Stimulated activated CD4-positive, alpha-beta T cell treated with anti-CD3 and anti-CD28 coated beads, Interleukin-1b, Interleukin-23, amount 100 ng/mL, for 1 hour (primary cell): ENCODE data around the gene PLCL2.

Source experiments
- DNase-seq, 2 donors: peaks; one replicate each; pipeline ENCODE4 v3.0.0-alpha.2; 2020; ENCODE audit warnings: low read depth in 2 of 2

PLCL2 gene

DNA sequence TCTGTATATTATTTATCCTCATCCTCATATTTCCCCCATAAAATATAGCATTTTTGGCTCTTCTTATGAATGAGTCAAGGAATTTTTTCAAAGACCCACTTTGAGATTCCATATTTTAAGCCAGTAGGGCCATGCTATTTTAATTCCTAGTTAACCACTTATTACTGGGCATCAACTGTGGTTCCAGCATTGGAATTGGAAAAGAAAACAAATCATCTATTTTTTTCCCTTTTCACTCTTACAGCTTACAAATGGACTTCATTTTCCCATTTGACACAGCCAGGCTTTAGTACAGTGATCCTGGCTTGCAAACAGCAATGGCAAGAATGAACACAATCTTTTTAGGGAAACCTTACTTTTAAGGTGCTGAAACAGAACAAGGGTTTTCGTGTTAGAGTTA, 19.4 kb upstream of the PLCL2 start:
- no peak for DNase-seq

DNA sequence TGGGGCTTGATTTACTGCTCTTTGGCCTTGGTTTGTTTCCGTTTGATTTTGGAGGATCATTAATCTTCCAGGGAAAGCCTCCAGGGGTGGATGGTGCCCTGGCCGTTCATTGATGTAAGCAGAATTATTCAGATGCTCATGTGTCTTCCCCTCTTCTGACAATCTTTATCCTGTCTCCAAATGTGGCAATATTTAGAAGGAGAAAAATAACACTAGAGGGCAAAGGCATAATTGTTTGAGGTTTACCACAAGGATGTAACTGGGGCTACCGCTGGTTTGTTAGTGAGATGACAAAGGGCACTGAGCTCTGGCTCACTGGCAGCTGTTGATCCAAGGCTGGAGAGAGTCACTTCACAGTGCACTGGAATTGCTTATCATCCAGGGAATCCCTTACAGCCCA, 18.2 kb upstream of the PLCL2 start:
- no peak for DNase-seq

DNA sequence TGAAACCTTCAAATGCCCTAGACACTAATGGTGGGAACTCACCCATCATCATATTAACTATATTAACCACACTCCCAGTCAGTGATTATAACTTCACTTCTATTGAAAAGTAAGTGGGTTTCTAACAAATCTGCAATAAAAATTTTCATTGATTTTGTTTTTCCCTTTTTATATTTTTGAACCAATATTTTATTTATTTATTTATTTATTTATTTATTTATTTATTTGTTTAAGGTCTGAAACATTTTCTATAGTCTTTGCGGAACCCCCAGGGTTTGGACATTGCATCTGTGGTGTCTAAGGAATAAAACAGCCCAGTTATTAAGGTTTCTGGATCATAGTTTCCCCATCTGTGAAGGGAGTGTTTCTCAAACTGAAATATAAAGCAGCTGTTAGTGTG, 16.2 kb upstream of the PLCL2 start:
- DNase-seq: no peak

DNA sequence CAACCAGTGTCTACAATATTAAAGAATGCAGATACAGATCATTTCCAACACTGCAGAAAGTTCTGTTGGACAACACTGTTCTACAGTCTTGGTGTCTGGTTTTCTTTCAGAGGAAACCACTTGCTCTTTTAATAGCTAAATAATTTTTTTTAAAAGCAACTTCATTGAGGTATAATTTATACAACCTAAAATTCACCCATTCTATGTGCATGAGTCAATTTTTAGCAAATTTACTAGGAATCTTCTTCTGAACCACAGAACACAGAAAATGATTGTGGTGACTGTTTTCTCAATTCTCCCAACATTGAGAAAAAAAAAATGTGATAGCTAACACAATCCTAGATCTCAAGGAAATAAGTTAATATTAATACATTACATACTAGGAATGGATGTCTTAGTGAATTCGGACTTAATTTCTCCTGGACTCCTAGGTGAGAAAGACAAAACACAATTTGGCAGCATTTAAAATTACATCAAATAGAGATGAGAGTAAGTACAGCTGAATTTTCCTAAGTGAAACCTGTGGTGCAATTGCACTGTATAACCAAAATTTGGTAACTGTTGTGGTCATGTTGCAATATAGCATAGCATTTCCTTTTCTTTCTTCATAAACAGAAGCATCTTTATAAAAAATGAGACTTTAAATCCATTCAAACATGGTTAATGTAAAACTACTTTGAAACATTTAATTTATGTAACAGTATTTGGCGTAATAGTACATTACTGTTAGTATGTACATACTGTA, 15.3 kb upstream of the PLCL2 start:
- no peak for DNase-seq

DNA sequence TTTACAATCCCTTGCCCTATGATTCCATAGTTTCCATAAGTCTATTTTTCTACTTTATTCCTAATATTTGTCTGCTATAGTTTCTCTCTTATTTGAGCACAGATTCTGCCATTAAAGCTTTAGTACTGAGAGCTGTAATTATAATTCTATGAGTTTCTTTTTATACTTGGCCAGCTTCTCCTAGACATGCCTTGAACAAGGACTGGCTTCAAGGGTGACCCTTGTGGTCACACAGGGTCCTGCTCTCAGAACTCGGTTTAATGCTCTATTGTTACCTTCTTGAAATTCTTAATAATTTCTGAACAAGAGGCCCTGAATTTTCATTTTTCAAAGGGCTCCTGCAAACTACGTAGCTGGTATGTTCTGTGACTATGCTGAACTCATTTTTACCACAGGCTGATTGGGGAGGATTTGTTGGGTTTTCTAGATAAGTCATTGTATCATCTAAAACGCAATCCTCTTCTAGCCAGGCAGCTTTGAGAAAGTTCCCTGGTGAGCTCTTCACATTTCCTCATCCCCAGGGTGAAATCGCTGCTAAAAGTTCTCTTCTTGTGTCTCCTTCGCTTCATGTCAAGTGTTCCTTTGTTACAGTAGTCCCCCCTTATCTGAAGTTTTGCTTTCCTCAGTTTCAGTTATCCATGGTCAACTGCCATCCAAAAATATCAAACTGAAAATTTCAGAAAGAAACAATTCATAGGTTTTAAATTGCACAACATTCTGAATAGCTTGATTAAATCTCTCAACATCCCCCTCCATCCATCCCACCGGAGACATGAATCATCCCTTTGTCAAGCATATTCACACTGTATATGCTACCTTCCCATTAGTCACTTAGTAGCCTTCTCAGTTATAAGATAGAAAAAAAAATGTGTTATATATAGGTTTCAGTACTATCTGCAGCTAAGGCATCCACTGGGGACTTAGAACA, 12.6 kb upstream of the PLCL2 start:
- no peak for DNase-seq

DNA sequence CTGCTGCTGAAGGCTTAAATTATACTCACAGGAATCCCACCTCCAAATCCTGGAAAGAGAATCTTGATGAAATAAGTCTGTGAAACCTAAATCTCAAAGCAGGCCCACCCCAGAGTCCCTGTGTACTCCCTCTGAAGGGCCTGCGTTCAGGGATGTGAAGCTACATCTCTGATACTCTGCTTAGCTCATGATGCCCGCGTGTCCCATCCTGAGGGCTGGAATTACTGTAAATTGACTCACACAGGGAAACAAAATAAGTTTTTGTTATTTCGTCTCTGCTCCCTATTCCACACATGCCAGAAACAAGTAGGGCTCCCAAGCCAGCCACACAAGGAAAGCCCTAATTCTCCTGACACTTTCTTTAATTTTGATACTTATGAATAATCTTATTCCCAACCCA, 10.9 kb upstream of the PLCL2 start:
- no peak for DNase-seq

DNA sequence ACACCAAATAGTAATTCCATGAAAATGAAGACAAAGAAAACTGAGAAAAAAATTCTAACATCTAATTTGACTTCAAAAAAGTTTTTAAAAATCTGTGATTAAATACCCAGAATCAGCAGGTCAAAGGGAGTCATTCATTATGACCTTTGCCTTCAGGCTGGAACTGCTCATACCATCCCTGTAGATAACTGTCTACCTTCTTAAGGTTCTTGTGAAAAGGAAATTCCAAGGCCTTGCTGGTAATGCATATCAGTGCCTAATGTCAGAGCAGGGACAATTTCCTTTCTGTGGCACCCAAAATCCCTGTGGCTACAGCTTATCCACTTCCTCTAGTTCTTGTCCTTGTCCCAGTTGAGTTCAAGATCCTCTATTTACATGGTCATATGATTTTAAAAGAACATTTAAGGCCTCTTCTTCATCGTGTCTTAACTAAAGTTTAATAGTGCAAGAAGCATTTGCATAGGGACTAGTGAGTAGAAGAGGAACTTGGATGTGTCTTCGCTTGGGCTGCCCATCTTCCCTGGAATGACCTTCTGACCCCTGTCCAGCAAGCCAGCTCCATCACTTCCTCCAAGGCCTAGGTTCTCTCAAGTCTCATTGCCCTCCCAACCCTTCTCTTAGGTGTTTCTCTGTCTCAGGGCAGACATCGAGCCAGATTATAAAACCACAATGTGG, 8.7 kb upstream of the PLCL2 start:
- DNase-seq: no peak

DNA sequence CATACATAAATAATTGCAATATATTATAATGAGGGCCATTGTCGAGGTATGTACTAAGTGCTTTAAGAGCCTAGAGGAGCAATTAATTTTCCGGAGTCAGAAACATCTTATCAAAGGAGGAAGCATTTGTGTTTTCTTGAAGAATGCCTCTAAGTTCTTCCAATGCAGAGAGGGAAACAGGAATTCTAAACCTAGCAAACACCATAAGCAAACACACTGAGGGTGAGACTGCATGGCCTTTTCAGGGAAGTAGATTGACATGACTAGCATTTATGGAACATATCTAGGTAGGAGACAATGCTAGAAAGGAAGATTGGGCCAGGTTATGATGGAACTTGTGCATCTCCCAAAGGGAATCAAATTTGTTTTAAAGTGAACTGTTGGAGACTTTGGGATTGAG, 7.2 kb upstream of the PLCL2 start:
- no peak for DNase-seq

DNA sequence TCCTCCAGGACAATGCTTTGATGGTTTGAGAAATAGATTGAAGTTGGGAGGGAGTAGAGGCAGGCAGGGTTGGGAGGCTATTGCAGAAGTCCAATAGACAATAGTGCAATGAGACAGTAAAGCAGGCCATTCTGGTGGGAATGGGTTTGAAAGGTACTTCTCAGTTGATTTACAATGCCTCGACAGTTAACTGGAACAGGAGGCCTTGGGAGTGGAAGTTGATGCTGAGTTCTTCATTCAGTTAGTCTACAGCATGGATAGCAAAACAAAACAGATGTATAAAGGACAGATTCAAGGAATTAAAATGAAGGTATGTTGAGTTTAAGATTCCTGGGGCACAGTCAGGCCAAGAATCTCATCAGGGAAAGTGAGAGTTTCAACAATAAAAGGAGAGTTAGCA, 6.8 kb upstream of the PLCL2 start:
- DNase-seq: no peak

DNA sequence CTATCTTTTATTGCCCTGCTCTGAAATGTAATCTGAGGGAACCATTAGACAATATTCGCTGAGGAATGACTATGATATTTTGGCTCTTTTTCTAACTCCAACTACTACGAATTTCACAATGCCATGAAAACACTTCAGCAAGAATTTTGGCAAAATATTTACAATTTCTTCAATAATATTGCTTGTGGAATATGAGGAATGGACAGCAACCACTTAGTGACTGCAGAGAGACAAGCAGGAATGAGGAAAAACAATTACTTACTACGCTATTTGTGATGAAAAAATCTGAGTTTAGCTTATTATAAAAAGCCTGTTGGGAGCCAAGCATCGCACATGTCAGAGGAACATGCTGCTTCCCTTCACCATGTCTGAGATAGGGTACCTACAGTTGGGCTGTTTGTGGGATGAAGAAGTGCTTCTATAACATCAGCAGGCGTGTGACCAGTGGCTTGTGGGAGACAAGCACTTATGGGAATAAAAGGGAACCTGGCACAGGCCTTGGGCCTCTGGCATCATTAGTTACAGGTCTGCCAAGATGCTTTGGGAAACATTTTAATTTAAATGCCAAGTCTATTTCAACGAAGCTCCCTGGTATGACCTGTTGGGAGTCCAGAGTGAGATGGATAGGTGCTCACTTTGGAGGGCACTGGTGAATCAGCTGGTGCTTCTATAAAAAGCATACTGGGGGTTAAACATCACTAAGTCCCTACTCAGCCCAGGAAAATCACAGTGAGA, 2.7 kb upstream of the PLCL2 start:
- DNase-seq: no peak

DNA sequence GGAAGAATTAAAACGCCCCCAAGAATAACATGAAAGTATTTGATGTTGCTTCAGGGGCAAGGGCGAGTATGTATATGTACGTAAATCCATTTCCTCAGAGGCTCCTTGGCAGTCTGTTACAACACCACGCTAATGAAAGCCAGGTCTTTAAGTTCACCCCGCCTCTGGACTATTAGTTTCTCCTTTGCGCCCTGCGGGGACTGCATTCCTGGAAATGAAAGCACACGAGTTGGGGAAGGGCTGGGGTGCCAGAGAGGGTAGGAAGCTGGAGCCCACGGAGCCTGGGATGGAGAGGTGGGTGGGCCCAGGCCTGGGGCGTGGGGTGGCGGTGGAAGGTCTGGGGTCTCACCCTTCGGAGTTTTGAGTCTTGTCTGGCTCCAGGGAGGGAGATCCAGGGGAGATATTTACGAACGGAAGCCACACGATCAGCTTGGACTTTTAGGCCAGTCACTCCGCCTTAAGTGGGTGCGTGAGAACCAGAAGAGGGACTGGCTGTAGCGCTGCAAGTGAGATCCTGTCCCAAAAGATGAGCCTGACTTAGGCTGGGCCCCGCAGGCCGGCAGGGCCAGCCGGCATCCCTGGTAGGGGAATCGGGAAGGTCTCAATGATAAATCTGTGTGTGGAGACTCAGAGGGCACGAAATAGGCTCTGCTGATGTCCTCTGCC, 1.6 kb upstream of the PLCL2 start:
- no peak for DNase-seq

DNA sequence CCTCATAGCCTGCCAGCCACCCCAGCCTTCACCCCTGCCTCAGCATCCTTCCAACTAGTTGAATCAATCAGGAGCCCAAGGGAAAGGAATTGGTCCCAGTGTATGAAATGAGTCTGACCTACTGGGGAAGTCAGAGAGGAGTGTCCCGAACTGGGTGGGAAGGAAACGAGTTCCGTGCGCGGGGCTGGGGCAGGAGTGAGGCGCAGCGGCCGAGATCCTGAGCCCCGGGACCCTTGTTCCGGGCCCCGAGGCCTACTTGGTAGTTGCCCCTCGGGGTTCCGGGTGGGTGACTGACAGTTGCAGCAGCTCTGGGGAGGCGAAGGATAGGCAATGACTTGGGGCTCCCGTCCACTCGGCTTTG, 1.1 kb upstream of the PLCL2 start:
- DNase-seq: no peak

DNA sequence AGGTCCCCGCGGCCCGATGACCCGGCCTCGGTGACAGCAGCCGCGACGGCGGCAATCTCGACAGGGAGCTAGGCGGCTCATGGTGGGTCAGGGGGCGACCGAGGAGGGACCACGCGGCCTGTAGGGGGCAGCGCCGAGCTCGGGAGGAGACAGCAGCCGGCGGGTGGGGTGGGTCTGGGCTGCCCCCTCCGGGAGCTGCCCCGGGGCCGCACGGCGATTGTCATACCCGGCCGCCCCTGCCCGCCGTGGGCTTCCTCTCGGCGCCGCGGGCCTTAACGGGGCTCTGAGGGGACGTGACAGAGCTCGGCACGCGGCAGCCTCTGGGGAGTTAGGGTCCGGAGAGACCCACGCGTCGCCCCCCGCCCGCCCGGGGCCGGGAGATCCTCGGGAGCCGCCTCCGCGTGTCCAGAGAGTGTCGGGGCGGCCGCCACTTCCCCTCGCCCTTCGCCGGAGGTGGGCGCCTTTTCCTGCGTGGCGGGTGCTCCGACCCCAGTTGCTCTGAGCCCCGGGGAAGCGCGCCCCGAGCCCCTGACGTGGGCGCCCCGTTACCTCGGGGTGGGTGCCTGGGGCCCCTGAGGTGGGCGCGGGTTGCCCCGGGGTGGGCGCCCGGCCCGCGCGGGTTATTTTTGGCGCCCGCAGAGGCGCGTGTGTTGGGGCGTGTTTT, 539 bp upstream of the PLCL2 start:
- DNase-seq: peak; percentile 36 to 67

DNA sequence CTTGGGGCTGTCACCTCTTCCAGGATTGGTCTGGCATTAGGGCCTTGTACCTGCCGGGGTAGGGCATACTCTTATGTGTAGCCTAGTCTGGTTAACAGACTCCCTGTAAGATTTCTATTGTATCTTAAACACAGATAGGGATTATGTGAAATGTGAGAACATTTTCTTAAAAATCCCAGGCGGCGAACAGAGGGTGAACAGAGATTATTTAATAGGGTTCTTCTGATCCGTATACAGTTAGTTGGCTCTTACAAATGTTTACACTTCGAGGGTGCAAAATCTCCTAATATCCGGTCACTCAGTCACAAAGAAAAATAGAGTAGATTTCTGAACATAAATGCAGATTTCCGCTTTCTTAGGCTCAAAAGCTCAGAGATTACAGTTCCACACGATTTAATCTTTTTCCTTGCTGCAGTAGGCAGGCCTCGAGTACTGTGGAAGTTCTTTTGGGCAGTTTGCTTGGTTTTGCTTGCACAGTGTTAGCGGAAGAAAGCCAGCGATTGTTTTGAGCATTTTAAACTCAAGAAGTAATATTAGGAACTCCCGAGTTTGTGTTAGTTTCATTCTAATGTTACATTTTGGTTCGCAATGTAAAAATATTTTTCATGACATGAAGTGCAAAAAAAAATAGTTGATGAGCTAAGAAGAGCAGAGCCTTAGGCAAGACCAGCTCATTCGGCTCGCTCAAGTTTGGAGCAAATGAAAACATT, 993 bp downstream of the PLCL2 start:
- no peak for DNase-seq

DNA sequence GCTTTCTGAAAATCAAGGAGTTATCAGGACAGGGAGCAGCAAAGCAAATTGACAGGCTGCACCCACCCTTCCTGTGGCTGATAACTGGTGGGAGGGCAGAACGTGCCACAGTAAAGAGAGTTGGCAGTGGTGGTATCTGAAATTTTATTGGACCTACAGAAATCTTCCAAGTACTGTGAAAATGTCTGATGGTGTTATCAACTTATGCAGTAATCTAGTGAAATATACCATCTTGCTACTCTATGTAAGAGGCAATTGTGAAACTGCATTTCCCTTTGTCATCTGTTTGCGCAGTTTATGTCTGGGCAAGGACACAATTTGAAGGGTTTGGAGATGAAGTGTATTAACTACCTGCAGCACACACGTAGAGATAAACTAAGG, 1.5 kb downstream of the PLCL2 start:
- no peak for DNase-seq

DNA sequence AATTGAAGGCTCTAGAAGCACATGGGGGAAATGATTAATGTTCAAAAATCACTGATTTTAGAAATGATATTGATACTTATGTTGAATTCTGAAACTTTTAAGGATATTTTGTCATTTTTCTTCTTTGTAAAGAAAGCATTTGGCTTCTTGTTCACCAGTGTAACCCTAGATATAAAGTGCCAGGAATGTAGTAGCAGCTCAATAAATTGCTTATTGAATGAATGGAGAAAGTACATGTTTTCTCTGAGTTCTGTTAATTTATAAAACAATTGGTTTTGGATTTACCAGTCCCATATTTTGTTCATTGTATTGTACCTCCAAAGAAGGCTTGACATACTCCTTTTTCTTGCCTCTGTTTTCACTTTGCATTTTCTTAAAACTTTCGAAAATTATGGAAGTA, 2.4 kb downstream of the PLCL2 start:
- no peak for DNase-seq

DNA sequence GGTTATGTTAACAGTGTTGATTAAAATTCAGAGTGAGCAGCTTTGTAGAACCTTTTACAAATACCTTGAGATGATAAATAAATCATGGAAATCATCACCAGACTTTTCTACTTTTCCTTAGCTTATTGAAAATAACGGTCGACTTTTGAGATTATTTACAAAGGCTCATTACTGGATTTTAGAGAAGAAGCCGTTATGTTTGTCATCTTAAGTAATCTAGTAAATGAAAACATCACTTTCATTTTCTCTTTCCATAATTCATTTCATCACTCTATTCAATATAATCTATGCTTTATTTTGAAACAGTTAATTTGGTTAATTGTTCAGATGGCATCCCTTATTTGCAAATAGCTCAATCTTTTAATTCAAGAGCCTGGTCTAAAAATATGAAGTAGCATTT, 3.6 kb downstream of the PLCL2 start:
- DNase-seq: no peak

DNA sequence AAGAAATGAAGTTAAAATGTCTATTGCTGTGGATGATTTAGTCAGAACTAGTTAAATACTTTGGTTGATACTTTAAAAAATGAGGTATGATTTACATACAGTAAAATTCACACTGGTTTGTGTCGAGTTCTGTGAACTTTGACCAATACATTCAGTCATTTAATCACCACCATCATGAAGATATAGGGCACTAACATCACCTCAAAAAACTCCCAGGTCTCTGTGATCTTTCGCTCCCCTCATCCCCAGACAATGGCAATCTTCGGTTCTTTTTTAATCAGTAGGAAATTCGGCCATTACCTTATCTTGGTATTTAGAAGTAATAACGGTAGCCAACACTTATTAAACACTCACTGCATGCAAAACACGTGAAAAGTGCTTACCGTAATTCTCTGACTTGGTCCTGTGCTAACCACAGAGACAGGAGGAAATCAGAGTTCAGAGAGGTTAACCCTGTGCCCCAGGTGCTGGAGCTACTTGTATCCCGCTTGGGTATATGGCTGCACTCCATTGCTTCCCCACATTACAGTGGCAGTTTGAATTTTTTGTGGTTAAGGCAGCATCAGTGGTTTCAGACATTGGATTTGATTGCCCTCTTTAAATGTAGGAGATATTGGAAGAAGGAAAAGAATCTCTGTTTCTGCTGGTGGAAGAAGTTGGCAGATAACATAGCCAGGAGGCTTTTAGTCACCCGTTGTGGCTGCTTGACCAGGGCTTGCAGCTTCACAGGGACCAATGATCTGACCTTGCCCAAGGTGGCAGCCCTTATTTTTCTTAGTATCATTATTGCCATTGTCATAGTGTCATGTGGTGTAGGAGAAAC, 4.2 kb downstream of the PLCL2 start:
- DNase-seq: no peak

DNA sequence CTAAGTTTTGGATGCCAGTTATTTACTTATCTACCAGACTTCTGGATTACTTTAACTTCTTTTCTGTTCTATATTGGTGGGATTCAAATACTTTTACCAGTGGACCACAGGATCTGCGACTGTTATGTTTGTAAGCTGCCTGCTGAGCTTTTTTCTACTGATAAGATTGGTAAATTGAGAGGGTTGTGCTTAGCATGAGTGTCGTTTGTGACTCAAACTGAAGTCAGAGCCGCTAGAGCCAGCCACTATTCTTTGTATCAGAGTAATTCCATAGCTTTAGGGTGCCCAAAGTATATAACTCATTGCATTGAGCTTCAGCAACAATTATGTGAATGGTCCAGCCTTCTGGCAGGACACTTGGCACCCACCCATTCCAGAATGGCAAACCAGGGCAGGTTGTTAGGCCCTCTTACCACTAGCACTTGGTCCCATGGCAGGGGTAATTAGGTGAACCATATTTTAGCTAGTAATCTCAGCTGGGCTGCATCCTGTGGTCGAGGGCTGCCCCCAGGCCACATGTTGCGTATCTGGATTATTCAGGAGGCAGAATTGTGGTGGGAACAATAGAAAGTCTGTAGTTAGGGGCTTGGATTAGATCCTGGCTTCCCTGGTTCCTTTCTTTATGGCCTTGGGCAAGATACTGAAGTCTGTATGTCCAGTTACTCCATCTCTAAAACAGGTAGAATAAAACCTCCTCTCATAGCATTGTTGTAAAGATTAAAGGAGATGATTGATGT, 6.0 kb downstream of the PLCL2 start:
- no peak for DNase-seq
